OCI-LY7 (cell line): Measurements from ENCODE around the gene NECAB2. TPM values are rescaled to one million over a fixed set of nuclear protein-coding genes. Genes with fewer than 3 reads are reported as not detected.
A peak's percentile ranks its signal among the peaks of the same experiment; 100 is the strongest.

Source experiments
- BruUV-seq: library from RNA; stranded (reverse); fragments of 400-500 nt; replicated peaks from 2 replicates; lab custom pipeline; 2021; lab: Mats Ljungman, UMichigan
- CTCF ChIA-PET: fragments of 300-600 bp; sonication (Branson Sonifier 250); formaldehyde crosslinking; loops from one replicate; lab custom pipeline; 2022; ENCODE audit warnings: antibody characterized with exemption; ENCODE audit not compliant: unreplicated experiment; lab: Charles Lee
- POLR2A ChIA-PET: fragments of 300-600 bp; sonication (Branson Sonifier 250); formaldehyde crosslinking; loops from one replicate; lab custom pipeline; 2022; ENCODE audit warnings: antibody characterized with exemption; lab: Charles Lee
- DNase-seq: peaks from one replicate; pipeline ENCODE4 v3.0.0-alpha.2; 2015; ENCODE audit warnings: low spot score
- H2AFZ ChIP-seq: fragments of 200-600 bp; sonication (generic), shearing (Covaris generic); 2 replicates; pipeline ENCODE4 v1.6.1; 2014; ENCODE audit warnings: mild to moderate bottlenecking, antibody characterized with exemption, low read length, moderate library complexity
- H3K27ac ChIP-seq: fragments of 200-600 bp; sonication (generic); 2 replicates; pipeline ENCODE4 v1.5.1; 2014; ENCODE audit warnings: mixed run types, low read depth, mild to moderate bottlenecking, moderate library complexity, low read length, inconsistent platforms; ENCODE audit not compliant: poor library complexity, severe bottlenecking
- H3K36me3 ChIP-seq: fragments of 200-600 bp; sonication (generic); 2 replicates; pipeline ENCODE4 v1.6.1; 2014; ENCODE audit warnings: mild to moderate bottlenecking, antibody characterized with exemption, low read length, moderate library complexity, mixed read lengths; ENCODE audit not compliant: insufficient read depth
- H3K4me1 ChIP-seq: fragments of 200-600 bp; sonication (generic); 2 replicates; pipeline ENCODE4 v1.5.1; 2014; ENCODE audit warnings: mild to moderate bottlenecking, low read length; ENCODE audit not compliant: insufficient read depth, poor library complexity, severe bottlenecking
- H3K4me2 ChIP-seq: fragments of 200-600 bp; sonication (generic); 2 replicates; pipeline ENCODE4 v1.6.1; 2014; ENCODE audit warnings: mild to moderate bottlenecking, low read length
- H3K4me3 ChIP-seq: fragments of 200-600 bp; sonication (generic); 2 replicates; pipeline ENCODE4 v1.5.1; 2014; ENCODE audit warnings: mild to moderate bottlenecking, low read depth, low read length; ENCODE audit not compliant: poor library complexity, severe bottlenecking
- H3K79me2 ChIP-seq: fragments of 200-600 bp; sonication (generic); 2 replicates; pipeline ENCODE4 v1.6.1; 2016; ENCODE audit warnings: low read depth, mild to moderate bottlenecking, low read length, moderate library complexity, mixed read lengths; ENCODE audit not compliant: insufficient read depth
- H3K9me2 ChIP-seq: fragments of 200-600 bp; sonication (generic); 2 replicates; pipeline ENCODE4 v1.6.1; 2016; ENCODE audit warnings: mild to moderate bottlenecking, low read length, mixed read lengths; ENCODE audit not compliant: insufficient read depth
- H3K9me3 ChIP-seq: fragments of 200-600 bp; sonication (generic); 2 replicates; pipeline ENCODE4 v1.6.1; 2014; ENCODE audit warnings: mild to moderate bottlenecking, mixed run types, low read length, mixed read lengths
- H4K20me1 ChIP-seq: fragments of 200-600 bp; sonication (generic); 2 replicates; pipeline ENCODE4 v1.6.1; 2014; ENCODE audit warnings: mild to moderate bottlenecking, antibody characterized with exemption, low read length, moderate library complexity, mixed read lengths; ENCODE audit not compliant: insufficient read depth
- CTCF ChIP-seq: fragments of 200-600 bp; sonication (generic); conservative IDR thresholded peaks from 2 replicates; pipeline ENCODE4 v1.5.1; 2014; ENCODE audit warnings: mild to moderate bottlenecking, antibody characterized with exemption, low read length, moderate library complexity, mixed read lengths
- EZH2phosphoT487 ChIP-seq: fragments of 200-600 bp; sonication (generic); IDR thresholded peaks from 2 replicates; pipeline ENCODE4 v1.6.1; 2018; ENCODE audit warnings: low read depth, borderline replicate concordance, mild to moderate bottlenecking, mixed run types, antibody characterized with exemption, low read length, moderate library complexity, mixed read lengths
- intact Hi-C: fragments of 100-400 bp; cut with micrococcal nuclease; formaldehyde crosslinking; loops from one replicate; pipeline ENCODE4 v1.10.0; 2022; ENCODE audit not compliant: unreplicated experiment
- total RNA-seq, 2 experiments: library from RNA; depleted of rRNA in 1 of 2; stranded (reverse); fragments of >200 nt in 1 of 2; shearing (Covaris generic) in 1 of 2; gene quantifications; 2 replicates each; pipeline ENCODE4 v1.2.3, GENCODE V29; 2014 to 2022

The NECAB2 gene
- total RNA-seq, 2 experiments from 2014 or later: not detected

GRCh38 chr16:84043486-84044117, 75.6 kb downstream of the NECAB2 start:
- Histone ChIP-seq H2AFZ (no peak overlapping the region), H3K79me2 (no peaks in the 10 kb centered on the region), H3K4me2 (no peak overlapping the region), H3K27ac (no peak overlapping the region), H3K4me3 (no peak overlapping the region), H3K9me2 (no peaks in the 10 kb centered on the region), H3K4me1 (no peaks in the 10 kb centered on the region), H4K20me1 (no peaks in the 10 kb centered on the region), H3K36me3 (no peaks in the 10 kb centered on the region), H3K9me3 (no peaks in the 10 kb centered on the region)
- CTCF ChIA-PET: no interaction called here
- intact Hi-C loops: loop anchor here (1.0 kb wide), 1 partner anchor 87 kb away; no protein-coding TSS in a partner anchor
- BruUV-seq: no TSS peak
- no peak for TF ChIP-seq CTCF
- TF ChIP-seq EZH2phosphoT487: no peak
- no peak for DNase-seq
- POLR2A ChIA-PET: interaction anchor here (0.5 kb wide), 1 partner anchor 34 kb away, joined by 3 read pairs; no protein-coding TSS in a partner anchor

- Histone ChIP-seq H2AFZ (no peak overlapping the region), H3K27ac (no peak overlapping the region), H3K9me2 (no peaks in the 10 kb centered on the region), H3K79me2 (no peaks in the 10 kb centered on the region), H4K20me1 (no peaks in the 10 kb centered on the region), H3K4me1 (no peaks in the 10 kb centered on the region), H3K4me3 (no peak overlapping the region), H3K9me3 (no peaks in the 10 kb centered on the region), H3K4me2 (no peak overlapping the region), H3K36me3 (no peaks in the 10 kb centered on the region)
- POLR2A ChIA-PET: no interaction called here
- no TSS peak for BruUV-seq
- intact Hi-C loops: loop anchor here (1.0 kb wide), 1 partner anchor 88 kb away; no protein-coding TSS in a partner anchor
- no peak for TF ChIP-seq EZH2phosphoT487
- peak; percentile 59 for TF ChIP-seq CTCF
- CTCF ChIA-PET: no interaction called here
- peak; percentile 14 for DNase-seq
These were observed 76.1 kb downstream of the NECAB2 start for GRCh38 chr16:84044118-84044488.

- Histone ChIP-seq H3K9me3 (no peaks in the 10 kb centered on the region), H3K4me2 (no peak overlapping the region), H2AFZ (no peak overlapping the region), H3K4me3 (no peak overlapping the region), H3K79me2 (no peaks in the 10 kb centered on the region), H3K27ac (no peak overlapping the region), H4K20me1 (no peaks in the 10 kb centered on the region), H3K36me3 (no peaks in the 10 kb centered on the region), H3K9me2 (no peaks in the 10 kb centered on the region), H3K4me1 (no peaks in the 10 kb centered on the region)
- no peak for DNase-seq
- BruUV-seq: no TSS peak
- CTCF ChIA-PET: no interaction called here
- POLR2A ChIA-PET: no interaction called here
- TF ChIP-seq CTCF: no peak
- TF ChIP-seq EZH2phosphoT487: no peak
- intact Hi-C loops: no loop called here
These were observed 77.2 kb downstream of the NECAB2 start for GRCh38 chr16:84045001-84045817.
